IPS-20b (cell line): Measurements from ENCODE around the gene PMP22.

Experiments
- H3K27ac ChIP-seq: one replicate; pipeline ENCODE4 v1.5.1; 2013; ENCODE audit warnings: low read length
- H3K27me3 ChIP-seq: 2 replicates; pipeline ENCODE4 v1.6.1; 2013; ENCODE audit warnings: mild to moderate bottlenecking, low read length, inconsistent platforms; ENCODE audit not compliant: insufficient read depth
- H3K36me3 ChIP-seq: 2 replicates; pipeline ENCODE4 v1.6.1; 2013; ENCODE audit warnings: low read depth, mild to moderate bottlenecking, inconsistent platforms, low read length, moderate library complexity; ENCODE audit not compliant: insufficient read depth
- H3K4me1 ChIP-seq: 2 replicates; pipeline ENCODE4 v1.6.1; 2013; ENCODE audit warnings: mild to moderate bottlenecking, control low read depth, inconsistent platforms, low read length, moderate library complexity; ENCODE audit not compliant: insufficient read depth
- H3K4me3 ChIP-seq: 2 replicates; pipeline ENCODE4 v1.5.1; 2013; ENCODE audit warnings: mild to moderate bottlenecking, low read length, inconsistent platforms
- H3K9ac ChIP-seq: 2 replicates; pipeline ENCODE4 v1.6.1; 2013; ENCODE audit warnings: low read depth, mild to moderate bottlenecking, inconsistent platforms, low read length, moderate library complexity
- H3K9me3 ChIP-seq: 2 replicates; pipeline ENCODE4 v1.6.1; 2013; ENCODE audit warnings: mild to moderate bottlenecking, low read depth, low read length, inconsistent platforms; ENCODE audit not compliant: insufficient read depth

The PMP22 gene

DNA sequence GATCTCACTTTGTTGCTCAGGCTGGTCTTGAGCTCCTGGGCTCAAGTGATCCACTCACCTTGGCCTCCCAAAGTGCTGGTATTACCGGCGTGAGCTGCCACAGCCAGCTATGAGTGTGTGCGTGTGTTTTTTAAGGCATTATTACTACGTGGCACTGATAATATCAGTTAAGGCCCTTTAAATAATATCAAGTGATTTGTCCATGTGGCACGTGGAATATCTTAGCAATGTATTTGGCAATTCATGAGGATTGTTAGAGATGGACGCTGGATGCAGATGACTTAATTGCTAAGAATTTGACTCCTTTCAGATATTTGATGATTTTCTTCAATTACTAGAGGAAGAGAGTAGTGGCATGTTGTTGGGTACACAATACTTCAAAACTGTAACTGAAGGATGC is 25.5 kb upstream of the PMP22 start:
- Histone ChIP-seq H3K9ac (no peak overlapping the region), H3K27me3 (no peaks in the 10 kb centered on the region), H3K9me3 (no peaks in the 10 kb centered on the region), H3K27ac (no peak overlapping the region), H3K4me3 (no peak overlapping the region), H3K36me3 (no peaks in the 10 kb centered on the region), H3K4me1 (no peaks in the 10 kb centered on the region)

DNA sequence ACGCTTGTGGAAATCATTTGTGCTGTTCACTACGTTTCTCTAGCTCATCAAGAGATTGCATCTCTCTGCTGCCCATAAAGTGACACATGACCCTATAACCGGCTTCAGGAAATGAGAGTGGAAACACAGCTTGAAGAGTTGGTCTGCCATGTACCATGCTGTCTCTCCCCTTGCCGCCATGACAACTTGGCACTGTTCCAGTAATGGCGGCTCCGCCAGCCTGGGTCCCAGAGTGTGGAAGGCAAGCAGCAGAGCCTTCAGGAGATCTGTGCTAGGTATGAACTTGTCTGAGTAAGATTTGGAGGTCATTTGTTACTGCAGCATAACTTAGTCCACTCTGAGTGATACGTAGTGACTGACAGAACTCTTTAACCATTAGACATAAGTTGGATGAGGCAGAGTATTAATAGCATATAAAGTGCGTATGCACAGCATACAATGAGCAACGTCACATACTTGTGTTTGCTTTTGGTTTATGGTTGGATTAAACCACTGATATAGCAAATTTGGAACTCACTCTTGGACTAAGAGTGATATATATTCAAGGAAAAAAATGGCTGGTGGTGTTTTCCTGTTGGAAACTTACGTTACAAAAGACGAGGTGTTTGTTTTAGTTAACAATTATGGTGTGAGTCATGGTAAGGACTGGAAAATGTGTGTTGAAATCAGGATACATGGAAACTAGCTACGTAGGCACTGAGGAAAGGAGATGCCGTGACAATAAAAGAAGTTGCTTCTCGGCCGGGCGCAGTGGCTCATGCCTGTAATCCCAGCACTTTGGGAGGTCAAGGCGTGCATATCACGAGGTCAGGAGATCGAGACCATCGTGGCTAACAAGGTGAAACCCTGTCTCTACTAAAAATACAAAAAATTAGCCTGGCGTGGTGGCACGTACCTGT is 24.4 kb upstream of the PMP22 start:
- Histone ChIP-seq H3K4me3 (no peak overlapping the region), H3K9ac (no peak overlapping the region), H3K36me3 (no peaks in the 10 kb centered on the region), H3K4me1 (no peaks in the 10 kb centered on the region), H3K27me3 (no peaks in the 10 kb centered on the region), H3K9me3 (no peaks in the 10 kb centered on the region), H3K27ac (no peak overlapping the region)

DNA sequence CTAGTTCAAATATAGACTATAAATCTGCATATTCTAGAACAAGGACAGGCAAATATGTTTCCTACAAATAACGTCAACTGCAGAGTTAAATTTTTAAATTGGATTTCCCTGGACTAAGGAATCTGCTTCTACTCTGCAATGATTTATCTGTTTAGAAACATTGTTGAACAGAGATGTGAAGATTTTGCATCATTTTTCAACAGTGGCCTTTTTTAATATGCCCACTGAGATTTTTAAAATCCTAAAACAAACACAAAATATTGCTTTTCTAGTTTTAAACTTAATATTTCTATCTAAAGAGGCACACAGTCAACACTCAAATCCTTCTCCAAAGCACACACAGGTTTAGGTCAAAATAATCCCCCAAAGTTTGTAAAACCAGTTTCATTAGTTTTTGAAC is 23.7 kb upstream of the PMP22 start:
- Histone ChIP-seq H3K9me3 (no peaks in the 10 kb centered on the region), H3K36me3 (no peaks in the 10 kb centered on the region), H3K4me1 (no peaks in the 10 kb centered on the region), H3K4me3 (no peak overlapping the region), H3K27ac (no peak overlapping the region), H3K9ac (no peak overlapping the region), H3K27me3 (no peaks in the 10 kb centered on the region)

DNA sequence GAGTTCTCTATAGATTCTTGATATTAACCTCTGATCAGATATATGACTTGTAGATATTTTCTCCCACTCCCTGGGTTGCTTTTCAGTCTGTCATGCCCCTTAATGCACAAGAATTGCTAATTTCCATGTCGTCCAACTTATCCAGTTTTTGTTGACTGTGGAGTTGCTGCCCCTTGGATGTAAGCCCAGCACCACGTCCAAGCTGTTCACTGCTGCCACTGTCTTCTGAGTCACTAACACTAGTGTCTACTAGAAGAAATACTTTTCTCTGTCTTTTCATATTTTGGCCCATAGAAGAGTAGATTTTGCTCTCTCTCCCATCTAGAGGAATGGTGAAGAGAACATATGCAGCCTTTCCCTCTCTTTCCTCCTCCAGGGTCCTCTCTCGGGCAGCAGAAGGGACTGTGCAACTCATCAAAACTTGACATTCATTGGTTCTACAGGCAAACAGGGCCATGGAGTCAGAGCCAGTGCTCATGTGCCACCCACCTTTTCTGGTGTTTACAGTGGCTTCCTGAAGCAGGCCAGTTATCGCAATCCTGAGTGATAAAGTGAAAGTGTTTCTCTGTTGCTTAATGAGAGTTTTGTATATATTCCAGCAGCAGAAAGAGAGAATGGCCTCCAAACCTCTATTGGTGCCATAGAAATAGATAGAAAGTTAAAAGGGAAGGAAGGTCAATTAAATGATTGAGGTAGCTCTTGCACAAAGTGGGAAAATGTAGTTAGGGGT is 22.6 kb upstream of the PMP22 start:
- H3K9me3 ChIP-seq, result no peaks in the 10 kb centered on the region
- H3K4me3 ChIP-seq, result no peak overlapping the region
- no peaks in the 10 kb centered on the region for H3K4me1 ChIP-seq
- H3K9ac ChIP-seq, result no peak overlapping the region
- no peaks in the 10 kb centered on the region for H3K36me3 ChIP-seq
- H3K27me3 ChIP-seq, result no peaks in the 10 kb centered on the region
- no peak overlapping the region for H3K27ac ChIP-seq

DNA sequence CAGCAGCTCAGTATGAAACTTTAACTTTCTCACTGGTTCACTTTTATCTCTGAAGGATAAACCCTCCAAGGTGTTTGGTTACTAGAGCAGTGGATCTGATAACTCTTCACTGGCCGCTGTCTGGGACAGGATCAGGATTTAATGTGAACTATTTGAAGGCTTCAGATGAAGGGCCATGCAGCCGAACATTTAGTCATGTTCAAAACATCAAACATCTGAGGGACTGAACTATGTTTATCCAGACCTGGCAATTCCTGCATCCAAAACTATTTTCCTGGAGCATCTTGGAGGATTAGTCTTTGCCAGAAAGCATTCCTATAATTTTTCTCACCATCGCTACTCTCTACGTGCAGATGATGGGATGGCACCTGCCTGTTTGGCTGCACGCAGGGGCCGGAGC is 20.3 kb upstream of the PMP22 start:
- H3K27me3 ChIP-seq, result no peaks in the 10 kb centered on the region
- no peaks in the 10 kb centered on the region for H3K9me3 ChIP-seq
- H3K4me1 ChIP-seq, result no peaks in the 10 kb centered on the region
- no peak overlapping the region for H3K4me3 ChIP-seq
- H3K36me3 ChIP-seq, result no peaks in the 10 kb centered on the region
- no peak overlapping the region for H3K27ac ChIP-seq
- no peak overlapping the region for H3K9ac ChIP-seq

DNA sequence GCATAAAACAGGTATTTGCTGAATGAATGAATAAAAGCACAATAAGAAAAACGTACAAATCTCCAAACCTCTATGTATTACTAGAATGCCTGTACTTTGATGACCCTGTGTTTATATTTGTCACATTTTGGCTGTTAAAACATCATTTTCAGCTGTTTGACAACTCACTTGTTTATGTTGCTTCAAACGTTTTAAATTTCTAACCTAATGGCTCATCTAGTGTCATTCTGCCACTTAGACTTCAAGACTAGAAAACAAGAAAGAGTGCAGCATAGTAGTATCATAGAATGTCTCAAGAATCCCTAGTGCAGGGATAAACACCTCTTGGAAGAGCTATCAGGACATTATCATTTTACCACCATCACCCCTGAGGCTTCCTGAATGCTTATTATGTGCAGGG is 19.4 kb upstream of the PMP22 start:
- no peaks in the 10 kb centered on the region for H3K27me3 ChIP-seq
- no peaks in the 10 kb centered on the region for H3K9me3 ChIP-seq
- no peaks in the 10 kb centered on the region for H3K4me1 ChIP-seq
- no peak overlapping the region for H3K4me3 ChIP-seq
- H3K36me3 ChIP-seq, result no peaks in the 10 kb centered on the region
- no peak overlapping the region for H3K9ac ChIP-seq
- H3K27ac ChIP-seq, result no peak overlapping the region

DNA sequence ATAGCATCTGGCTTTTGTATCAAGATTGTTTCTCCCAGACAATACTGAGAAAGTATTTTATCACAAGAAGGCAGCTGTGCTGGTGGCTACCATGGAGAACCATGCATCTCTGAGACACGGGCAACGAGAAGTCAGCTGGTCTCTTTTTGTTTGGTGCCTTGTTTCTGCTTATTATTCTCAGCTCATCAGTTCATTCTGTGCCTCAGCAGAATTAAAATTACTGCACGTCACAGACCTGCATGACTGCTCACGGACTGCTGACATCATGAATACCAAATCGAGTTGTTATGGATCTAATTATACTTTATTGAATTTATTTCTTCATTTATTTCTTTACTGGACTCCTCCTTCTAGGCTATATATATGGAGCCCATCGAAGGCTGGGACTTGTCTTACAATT is 19.0 kb upstream of the PMP22 start:
- no peak overlapping the region for H3K27ac ChIP-seq
- no peak overlapping the region for H3K4me3 ChIP-seq
- no peak overlapping the region for H3K9ac ChIP-seq
- H3K36me3 ChIP-seq, result no peaks in the 10 kb centered on the region
- H3K4me1 ChIP-seq, result no peaks in the 10 kb centered on the region
- no peaks in the 10 kb centered on the region for H3K9me3 ChIP-seq
- H3K27me3 ChIP-seq, result no peaks in the 10 kb centered on the region

DNA sequence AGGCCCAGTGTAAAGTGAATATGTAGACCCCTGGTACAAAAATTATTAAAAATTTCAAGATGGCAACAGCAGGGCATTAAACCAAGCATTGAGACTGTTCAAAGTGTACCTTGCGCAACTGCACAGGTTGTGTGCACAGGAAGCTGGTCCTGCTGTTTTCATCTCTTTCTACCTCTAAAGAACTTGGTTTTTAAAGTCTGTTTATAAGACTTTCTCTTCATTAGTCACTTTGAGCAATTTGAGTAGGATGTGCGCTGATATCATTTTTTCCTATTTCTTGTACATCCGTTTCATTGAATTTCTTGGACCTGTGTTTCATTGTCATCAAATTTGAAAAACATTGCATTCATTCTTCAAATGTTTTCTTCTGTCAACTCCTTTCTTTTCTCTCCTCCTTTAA is 16.8 kb upstream of the PMP22 start:
- Histone ChIP-seq H3K4me1 (peaks cover 3% of the 10 kb centered on the region; the same call in 1 of the 2 replicates), H3K36me3 (no peaks in the 10 kb centered on the region), H3K27me3 (no peaks in the 10 kb centered on the region), H3K9me3 (no peaks in the 10 kb centered on the region), H3K27ac (no peak overlapping the region), H3K9ac (no peak overlapping the region), H3K4me3 (no peak overlapping the region)

DNA sequence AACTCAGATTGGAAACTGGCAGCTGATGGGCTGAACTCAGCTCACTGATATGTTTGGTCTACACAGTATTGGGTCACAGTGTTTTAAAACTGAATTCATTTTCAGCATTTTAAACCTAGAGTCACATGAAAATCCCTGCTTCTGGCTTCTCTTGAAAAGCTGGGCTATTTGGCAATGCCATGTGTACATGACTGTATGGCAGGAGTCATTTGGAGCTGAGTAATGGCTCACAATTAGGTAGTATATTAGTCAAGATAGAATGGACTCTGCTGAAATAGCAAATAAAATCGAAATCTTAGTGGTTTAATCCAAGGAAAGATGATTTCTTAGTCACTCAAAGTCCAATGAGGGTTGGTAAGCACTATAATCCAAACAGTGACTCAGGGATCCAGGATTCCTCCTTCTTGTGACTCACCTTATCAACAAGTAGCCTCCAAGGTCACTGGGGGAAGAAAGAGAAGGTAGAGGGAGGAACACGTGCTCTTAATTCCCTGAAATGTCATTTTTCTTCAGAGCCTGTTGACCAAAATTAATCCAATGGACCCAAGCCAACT is 13.9 kb upstream of the PMP22 start:
- Histone ChIP-seq H3K36me3 (no peaks in the 10 kb centered on the region), H3K9me3 (no peaks in the 10 kb centered on the region), H3K27me3 (no peaks in the 10 kb centered on the region), H3K9ac (no peak overlapping the region), H3K27ac (no peak overlapping the region), H3K4me1 (peaks cover 3% of the 10 kb centered on the region; the same call in 1 of the 2 replicates), H3K4me3 (no peak overlapping the region)

DNA sequence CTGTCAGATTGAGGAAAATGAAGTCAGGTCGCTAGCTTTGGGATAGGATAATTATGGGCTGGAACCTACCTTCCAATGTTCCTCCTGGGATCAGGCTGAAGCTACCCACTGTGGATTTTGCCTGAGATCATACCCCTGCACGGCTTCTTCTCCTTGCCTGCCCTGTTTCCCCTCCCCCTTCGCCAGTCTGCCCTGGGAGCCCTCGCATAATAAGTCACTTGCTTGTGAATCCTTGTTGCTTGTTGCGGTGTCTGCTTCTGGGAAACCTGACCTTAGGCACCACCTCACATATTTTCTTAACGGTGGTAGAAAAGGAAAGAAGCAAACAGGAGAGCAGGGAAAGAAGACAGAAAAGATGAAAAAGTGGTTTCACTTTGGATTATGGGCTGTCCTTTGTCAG is 13.3 kb upstream of the PMP22 start:
- Histone ChIP-seq H3K4me3 (0 out of 2 replicates have a peak overlapping the region, but pooled peaks have one; percentile 3), H3K27ac (no peak overlapping the region), H3K9me3 (no peaks in the 10 kb centered on the region), H3K4me1 (peaks cover 3% of the 10 kb centered on the region; the same call in 1 of the 2 replicates), H3K36me3 (no peaks in the 10 kb centered on the region), H3K27me3 (no peaks in the 10 kb centered on the region), H3K9ac (no peak overlapping the region)

DNA sequence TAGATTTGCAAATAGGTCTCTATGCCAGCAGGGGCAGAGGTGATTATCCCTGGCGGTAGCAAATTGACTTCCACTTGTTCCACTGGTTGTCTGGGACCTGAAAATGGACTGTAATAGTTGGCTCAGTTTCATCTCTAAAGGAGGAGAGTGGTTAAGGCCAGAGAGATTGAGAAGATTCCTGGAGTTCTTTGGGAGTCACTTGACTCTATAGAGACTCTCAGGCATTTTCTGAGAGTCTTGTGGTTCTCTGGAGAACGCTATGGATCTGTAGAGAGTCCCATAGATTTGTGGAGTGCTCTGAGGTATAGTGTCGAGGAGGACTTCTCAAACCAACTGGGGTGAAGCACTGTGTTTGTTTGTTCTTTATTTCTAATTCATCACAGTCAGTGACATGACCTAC is 8.9 kb upstream of the PMP22 start:
- no peak overlapping the region for H3K27ac ChIP-seq

More for the DNA sequence above, 8.9 kb upstream of the PMP22 start:
- H3K9ac ChIP-seq, result no peak overlapping the region
- H3K4me1 ChIP-seq, result peaks cover 3% of the 10 kb centered on the region; the same call in 1 of the 2 replicates
- no peaks in the 10 kb centered on the region for H3K9me3 ChIP-seq
- no peak overlapping the region for H3K4me3 ChIP-seq
- H3K27me3 ChIP-seq, result peaks cover 9% of the 10 kb centered on the region; the same call in 1 of the 2 replicates
- no peaks in the 10 kb centered on the region for H3K36me3 ChIP-seq
